Activated T-helper 1 cell treated with Interleukin-2 at 50 U/mL for 16 hours (primary cell): ENCODE data around the gene FBXO17.
"Not testable (repeated sequence)": the region's sequence is repeated elsewhere in the genome, so short reads cannot be mapped to it uniquely, and the experiment has no call there.

ENCODE experiments used
- DNase-seq: peaks from one replicate; pipeline ENCODE4 v3.0.0-alpha.2; 2020; ENCODE audit warnings: low read depth

FBXO17 gene, protein sequence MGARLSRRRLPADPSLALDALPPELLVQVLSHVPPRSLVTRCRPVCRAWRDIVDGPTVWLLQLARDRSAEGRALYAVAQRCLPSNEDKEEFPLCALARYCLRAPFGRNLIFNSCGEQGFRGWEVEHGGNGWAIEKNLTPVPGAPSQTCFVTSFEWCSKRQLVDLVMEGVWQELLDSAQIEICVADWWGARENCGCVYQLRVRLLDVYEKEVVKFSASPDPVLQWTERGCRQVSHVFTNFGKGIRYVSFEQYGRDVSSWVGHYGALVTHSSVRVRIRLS

DNA sequence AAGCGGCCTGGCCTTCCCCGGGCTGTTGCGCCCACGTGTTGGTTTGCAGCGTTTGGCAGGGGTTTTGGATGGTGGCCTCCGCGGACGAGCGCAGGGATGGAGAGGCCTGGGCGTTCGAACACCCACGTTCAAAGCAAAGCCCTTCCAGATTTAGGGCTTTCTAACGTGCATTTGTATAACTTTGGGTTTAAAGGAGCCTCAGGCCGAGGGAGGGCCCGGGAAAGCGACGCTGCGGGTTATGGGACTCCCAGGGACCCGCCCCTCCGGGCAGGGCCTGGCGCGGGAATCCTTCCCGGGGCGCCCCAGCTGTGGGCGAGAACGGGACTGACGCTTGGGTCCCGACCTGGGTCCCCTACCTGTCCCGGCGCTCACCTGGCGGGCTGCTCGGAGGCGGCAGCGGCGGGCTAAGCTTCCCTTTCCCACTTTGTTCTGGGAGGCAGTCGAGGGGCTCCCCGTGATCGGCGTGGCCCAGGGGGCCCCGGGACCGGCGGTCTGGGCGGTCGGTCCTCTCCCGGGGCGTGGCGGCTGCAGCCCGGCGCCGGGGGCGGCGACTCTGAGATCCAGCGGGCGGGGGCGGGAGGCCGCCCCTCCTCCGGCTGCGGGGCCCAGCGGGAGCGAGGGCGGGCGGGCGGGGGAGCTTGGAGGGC, at the start of gene FBXO17:
Gene FBXO17 (minus strand): TSS at position 529 of the 647 bp plus-strand sequence. CDS start 25,423 bp downstream, outside the sequence.
- no peak for DNase-seq

DNA sequence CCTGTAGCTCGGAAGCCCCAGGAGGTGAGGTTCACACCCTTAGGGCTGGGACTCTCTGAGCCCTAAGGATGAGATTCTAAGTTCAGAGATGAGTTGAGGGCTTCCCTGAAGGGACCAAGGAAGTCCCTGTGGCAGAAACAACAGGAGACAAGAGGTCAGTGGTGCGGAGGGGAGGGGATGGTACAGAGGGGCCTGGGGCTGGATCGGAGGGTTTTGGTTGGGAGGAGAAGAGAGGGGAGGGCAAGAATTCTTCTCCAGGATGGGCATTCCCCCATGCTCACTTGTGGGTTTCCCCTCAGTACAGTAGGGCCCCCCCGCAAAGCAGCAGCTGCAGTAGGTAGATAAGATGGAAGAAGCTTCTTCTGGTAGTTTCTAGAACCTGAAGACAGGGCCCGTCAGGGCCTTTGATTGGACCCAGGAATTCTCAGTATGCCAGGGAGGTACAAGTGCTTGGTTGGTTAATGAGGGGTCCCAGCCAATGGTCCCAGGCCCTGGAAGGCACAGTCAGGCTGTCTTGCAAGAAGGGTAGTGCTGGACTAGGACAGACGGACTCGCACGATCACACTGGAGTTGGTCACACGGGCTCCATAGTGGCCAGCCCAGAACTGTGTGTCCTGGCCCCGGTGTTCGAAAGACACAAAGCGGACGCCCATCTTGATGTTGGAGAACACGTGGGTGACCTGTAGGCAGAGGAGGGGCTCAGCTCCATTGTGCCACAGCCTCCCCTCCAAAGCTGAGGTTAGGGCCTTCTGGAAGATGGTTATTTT, 49.5 kb upstream of the FBXO17 start:
- DNase-seq, result no peak

DNA sequence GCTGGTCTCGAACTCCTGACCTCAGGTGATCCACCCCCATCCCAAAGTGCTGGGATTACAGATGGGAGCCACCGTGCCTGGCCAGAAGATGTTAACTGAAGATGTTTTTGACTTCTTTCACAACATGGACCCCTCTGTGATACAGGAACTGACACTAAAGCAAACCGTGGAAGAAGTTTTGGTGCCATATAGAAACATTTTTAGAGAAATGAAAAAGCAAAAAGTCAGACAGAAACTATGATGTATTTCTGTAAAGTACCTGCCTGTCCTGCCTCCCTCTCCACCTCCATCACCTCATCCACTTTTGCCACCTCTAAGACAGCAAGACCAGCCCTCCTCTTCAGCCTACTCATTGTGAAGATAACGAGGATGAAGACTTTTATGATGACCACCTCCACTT, 45.5 kb upstream of the FBXO17 start:
- DNase-seq, result no peak

DNA sequence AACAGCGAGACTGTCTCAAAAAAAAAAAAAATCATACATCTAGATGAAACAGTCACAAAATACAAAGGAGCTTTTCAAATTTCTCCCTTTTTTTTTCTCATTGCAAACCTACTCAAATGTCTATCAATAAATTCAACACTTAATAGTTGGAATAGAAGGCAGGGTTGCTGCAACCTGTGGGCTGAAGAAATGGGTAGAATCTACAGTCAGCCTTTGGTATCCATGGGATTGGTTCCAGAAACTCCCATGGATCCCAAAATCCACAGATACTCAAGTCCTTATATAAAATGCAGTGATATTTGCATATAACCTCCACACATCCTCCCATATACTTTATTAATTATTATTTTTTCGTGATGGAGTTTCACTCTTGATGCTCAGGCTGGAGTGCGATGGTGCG, 42.1 kb upstream of the FBXO17 start:
- no peak for DNase-seq

DNA sequence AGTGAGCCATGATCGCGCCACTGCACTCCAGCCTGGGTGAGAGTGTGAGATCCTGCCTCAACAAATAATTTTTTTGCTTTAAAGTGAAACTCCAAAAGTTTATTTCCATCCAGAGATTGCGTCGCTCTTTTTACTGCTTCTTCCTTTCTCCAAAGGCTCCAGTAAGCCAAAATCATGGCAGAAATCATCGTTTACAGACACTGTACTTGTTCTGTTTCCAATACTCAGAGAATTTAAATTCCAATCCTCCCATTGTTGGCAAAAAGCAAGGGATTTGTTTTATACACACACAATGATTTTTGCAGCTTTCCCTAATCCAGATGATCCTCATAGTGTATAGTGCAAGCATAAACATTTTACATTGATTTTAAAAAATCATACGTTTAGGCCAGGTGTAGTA, 41.5 kb upstream of the FBXO17 start:
- no peak for DNase-seq

DNA sequence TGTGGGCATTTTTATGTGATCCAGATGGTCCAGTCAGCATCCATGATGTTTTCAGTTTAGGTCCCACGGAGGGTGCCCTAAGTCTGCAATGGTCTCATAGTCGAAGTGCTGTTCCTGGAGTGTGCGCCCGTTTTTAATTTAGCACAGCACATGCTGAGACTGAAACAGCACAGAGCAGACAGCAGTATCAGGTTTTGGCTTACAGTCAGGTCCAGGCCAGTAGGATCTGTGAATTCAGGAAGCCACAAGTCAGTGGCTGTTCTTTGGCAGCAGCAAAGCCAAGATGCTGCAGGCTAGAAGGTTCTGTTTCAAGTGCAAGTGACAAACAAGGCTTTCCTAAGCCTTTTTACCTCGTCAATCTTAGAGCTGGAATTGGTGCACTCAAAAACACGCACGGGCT, 38.5 kb upstream of the FBXO17 start:
- no peak for DNase-seq

DNA sequence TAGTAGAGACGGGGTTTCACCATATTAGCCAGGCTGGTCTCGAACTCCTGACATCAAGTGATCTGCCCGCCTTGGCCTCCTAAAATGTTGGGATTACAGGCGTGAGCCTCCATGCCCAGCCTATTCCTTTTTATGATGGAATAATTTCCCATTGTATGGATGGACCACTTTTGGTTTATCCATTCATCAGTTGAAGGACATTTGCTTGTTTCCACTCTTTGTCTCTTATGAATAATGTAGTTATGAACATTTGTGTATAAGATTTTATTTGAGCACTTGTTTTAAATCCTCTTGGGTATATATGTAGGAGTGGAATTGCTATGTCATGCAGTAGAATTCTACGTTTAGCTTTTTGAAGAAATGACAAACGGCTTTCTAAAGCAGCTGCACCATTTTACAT, 33.5 kb upstream of the FBXO17 start:
- no peak for DNase-seq

DNA sequence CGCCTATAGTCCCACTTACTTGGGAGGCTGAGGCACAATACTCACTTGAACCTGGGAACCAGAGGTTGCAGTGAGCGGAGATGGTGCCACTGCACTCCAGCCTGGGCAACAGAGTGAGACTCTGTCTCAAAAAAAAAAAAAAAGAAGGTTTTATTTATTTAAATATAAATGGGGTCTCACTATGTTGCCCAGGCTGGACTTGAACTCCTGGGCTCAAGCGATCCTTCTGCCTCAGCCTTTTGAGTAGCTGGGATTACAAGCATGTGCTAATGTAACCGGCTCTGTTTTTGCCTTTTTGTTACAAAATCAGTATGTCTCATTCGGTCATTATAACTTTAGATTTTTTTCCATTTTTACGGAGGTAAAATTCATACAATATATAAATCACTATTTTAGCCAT, 32.6 kb upstream of the FBXO17 start:
- no peak for DNase-seq

DNA sequence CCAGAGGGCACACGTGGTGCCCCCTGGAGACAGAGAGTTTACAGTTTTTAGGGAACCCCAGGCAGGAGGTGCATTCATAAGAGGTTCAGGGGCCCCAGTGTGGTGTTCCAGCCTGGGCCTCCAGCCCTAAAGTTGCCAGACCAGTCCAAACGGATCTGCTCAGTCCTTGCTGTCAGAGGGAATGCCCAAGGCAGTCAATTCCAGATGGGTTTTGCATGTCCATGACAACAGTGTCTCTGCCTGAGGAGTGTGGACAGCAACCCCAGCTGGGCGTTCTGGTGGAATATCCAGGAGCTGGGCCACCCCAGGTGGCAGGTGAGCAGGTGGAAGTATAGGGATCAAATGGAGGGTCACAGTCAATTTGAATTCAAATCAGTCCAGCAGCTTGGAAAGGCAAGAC, 31.6 kb upstream of the FBXO17 start:
- no peak for DNase-seq

DNA sequence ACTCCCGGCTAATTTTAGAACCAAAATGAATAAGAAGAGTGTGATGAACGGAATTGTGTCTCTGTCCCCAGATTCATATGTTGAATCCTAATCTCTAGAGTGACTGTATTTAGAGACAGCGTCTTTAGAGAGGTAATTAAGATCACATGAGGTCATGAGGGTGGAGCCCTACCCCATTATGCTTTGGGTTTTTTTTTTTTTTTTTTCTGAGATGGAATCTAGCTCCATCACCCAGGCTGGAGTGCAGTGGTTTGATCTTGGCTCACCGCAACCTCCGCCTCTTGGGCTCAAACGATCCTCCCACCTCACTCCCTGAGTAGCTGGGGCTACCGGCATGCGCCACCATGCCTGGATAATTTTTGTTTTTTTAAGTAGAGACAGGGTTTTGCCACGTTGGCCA, 28.9 kb upstream of the FBXO17 start:
- no peak for DNase-seq

DNA sequence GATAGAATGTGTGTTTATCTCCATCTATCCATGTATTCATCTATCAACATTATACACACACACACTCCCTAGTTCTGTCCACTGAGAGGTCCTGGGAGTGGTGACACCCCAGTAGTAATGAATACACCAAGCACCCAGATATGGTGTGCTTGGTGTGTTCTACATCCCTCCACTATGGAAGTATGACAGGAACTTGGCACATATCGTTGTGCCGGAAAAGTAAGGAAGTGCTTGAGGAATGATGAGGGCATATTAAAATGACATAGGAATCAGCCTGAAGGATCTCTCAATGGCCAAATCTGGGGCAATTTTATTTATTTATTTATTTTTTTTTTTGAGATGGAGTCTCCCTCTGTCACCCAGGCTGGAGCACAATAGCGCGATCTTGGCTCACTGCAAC, 28.3 kb upstream of the FBXO17 start:
- no peak for DNase-seq

DNA sequence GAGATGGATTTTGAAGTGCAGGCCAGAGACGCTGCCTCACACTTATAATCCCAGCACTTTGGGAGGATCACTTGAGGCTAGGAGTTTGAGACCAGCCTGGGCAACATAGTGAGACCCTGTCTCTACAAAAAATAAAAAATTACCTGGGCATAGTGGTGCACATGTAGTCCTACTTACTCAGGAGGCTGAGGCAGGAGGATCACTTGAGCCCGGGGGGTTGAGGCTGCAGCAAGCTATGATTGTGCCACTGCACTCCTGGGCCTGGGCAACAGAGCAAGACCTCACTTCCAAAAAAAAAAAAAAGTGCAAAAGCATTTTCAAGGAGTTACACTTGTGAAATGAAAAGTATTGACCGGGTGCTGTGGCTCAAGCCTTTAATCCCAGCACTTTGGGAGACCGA, 27.6 kb upstream of the FBXO17 start:
- DNase-seq, result no peak

DNA sequence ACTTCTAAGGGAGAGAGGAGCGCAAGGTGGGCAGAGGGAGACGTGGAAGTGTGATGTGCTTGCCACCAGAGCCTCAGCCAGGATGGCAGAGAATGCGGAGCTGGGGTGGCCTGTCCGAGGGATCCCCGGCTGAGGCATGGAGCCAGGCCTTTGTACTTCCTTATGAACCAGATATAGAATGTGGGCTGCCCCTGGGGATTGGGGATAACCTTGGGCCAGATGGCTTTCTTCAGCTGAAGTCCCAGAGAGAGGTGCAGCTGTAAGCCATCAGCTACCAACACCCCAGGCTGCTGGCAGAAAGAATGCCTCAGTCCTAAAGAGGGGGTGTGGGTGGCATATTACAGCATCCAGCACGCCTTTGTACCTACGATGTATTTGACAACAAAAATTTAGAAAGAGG, 25.5 kb upstream of the FBXO17 start:
- DNase-seq, result no peak

DNA sequence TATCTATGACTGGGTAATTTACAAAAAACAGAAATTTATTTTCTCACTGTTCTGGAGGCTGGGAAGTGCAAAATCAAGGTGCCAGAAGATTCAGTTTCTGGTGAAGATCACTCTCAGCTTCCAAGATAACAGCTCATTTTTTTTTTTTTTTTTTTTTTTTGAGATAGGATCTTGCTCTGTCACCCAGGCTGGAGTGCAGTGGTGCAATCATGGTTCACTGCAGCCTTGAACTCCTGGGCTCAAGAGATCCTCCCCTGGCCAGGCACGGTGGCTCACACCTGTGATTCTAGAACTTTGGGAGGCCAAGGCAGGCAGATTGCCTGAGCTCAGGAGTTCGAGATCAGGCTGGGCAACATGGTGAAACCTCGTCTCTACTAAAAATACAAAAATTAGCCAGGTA, 22.0 kb upstream of the FBXO17 start:
- DNase-seq, result not testable (repeated sequence)

DNA sequence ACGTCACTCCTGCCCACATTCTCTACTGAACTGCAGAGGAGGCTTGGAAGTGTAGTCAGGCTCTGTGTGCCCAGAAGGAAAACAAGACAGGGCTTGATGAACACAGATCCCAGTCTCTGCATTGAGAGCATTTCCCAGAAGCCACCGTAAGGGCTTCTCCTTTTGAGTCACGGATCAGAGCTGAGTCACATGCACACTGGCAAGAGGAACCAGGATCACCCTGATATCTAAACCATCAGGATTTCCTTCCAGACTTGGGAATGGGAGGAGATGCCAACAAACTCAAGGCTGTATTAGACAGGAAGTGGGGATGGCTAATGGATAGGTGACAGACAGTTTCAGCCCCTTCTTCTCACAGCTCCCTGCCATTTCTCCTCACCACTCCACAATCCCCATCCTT, 17.7 kb upstream of the FBXO17 start:
- no peak for DNase-seq

DNA sequence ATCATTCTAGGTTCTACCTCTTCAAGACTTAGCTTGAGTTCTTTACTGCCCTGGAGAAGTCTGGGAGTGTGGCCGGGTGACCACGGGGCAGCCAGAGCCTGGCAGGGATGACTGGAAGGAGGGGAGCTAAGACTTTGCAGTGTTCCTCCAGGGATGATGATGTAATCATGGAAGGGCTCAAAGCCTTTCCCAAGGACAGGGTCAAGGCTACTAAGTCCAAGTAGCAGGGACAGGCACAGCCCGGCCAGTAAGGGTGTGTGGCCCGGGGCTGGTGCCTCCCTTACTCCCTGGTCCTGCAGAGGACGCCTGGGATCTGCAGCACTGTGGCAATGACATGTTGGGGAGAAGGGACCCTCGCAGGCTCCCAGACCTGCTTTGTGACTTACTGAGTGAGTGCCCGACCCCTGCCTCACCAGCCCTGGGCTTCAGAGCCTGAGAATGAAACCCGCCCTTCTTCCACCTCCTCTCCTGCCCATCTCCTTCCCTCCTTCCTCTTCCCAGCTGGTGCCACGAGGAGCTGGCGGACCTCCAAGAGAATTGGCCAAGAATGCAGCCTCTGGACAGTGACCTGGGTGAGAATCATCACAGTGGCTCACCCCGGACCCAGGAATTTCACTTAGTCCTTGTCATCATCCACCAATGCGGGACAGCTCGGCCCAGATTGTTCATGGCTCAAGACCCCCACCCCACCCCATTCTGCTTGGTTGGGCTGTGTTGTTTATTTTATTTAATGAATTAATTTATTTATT, 15.6 kb upstream of the FBXO17 start:
- DNase-seq, result no peak

DNA sequence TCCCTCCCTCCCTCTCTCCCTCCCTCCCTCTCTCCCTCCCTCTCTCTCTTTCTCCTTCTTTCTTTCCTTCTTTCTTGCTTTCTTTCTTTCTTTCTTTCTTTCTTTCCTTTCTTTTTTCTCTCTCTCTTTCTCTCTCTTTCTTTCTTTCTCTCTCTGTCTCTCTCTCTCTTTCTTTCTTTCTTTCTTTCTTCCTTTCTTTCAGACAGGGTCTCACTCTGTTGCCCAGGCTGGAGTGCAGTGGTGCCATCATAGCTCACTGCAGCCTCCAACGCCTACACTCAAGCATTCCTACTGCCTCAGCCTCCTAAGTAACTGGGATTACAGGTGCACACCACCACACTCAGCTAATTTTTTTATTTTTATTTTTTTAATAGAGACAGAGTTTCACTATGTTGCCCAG, 14.1 kb upstream of the FBXO17 start:
- DNase-seq, result not testable (repeated sequence)

DNA sequence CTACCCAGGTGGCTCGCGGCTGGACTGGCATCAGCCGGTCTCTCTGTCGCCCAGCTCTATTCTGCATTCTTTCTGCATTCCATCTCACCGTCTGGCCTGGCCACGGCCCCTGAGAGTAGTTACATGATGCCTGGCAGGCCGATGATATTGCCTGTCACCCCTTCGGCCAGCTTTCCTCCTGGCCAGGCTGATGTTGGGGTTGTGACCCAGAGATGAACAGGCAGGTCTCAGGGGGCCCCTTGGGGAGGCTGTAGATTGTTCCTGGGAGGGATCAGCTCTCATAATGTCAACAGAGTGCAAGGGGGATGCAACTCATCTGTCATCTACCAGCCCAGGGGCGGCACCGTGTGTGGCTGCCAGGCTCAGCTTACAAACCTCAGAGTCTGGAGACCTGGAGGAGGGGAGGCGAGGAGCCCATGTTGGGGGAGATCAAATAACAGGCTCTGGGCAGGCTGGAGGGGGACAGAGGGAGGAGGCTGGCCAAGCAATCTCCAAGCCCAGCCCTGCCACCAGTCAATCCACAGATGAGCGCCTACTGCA, 13.6 kb upstream of the FBXO17 start:
- DNase-seq, result no peak

DNA sequence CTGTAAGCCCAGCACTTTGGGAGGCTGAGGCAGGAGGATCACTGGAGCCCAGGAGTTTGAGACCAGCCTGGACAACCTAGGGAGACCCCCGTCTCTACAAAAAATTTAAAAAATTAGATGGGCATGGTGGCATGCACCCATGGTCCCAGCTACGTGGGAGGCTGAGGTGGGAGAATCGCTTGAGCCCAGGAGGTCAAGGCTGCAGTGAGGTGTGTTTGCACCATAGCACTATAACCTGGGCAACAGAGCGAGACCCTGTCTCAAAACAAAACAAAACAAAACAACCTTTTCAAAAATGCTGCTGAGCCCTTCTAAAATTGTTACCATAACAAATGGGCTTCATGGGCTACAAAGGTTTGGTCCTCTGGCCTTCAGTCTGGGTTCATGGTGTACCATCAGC, 13.1 kb upstream of the FBXO17 start:
- not testable (repeated sequence) for DNase-seq

DNA sequence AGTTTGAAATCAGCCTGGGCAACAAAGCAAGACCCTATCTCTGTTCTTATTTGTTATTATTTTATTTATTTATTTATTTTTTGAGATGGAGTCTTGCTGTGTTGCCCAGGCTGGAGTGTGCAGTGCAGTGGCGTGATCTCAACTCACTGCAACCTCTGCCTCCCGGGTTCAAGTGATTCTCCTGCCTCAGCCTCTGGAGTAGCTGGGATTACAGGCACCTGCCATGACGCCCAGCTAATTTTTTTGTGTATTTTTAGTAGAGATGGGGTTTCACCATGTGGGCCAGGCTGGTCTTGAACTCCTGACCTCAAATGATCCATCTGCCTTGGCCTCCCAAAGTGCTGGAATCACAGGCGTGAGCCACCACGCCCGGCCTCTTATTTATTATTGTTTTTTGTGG, 12.2 kb upstream of the FBXO17 start:
- DNase-seq, result not testable (repeated sequence)

DNA sequence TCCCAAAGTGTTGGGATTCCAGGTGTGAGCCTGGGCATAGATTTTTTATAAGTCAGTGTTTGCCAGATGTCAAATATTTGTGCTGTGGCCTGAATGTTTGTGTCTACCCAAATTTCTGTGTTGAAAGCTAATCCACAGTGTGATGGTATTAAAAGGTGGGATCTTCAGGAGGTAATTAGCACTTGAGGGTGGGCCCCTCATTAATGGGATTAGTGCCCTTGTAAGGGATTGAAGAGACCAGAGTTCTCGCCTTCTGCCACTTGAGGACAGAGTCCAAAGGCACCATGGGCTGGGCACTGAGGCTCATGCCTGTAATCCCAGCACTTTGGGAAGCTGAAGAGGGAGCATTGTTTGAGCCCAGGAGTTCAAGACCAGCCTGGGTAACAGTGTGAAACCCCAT, 9.7 kb upstream of the FBXO17 start:
- DNase-seq, result no peak
